HG03457 (cell line): Measurements from ENCODE around the gene COX19.

Experiments used
- ATAC-seq: cut with Tn5 transposase; IDR thresholded peaks from one replicate; pipeline ENCODE4 v1.9.1; 2021; ENCODE audit warnings: moderate number of reproducible peaks; ENCODE audit not compliant: unreplicated experiment

Gene COX19

DNA sequence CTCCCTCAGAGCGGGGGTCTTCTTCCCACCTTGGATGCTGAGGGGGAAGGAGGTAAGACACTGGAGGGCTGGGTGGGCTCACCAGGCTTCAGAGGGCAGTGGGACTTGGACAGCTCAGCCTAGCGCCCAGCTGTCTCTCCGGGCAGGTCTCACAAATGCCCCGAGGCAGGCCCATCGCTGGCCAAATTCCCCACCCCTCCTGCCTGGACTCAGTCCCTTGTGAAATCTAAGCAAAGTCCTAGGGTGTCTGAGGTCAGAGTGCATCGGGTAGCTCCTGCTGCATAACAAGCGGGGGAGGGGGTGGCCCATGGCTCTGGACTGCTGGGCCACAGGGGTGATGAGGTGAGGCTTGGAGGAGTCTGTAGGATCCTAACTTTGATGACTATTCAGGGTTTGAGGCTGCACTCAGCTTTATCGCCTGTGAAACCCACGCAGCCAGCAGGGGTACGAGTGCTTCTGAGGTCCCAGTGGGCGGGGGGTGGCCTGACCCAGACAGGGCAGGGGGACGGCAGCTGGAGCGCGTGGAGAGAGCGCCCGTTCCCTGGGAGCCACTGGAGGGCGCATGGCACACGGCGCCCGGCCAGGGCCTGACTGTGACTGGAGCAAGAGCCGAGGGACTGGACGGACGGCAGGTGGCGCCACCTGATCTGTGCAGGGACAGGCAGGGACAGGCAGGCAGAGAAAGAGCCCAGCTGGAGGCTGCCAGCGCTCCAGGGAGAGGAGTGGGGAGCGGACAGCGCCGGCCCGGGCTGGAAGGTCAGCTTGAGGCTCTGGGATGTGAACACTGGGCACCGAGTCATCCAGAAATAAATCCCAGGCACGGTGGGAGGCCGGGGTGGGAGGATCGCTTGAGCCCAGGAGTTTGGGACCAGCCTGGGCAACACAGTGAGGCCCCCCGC, 17.6 kb upstream of the COX19 start:
- peak; percentile 70 for ATAC-seq

DNA sequence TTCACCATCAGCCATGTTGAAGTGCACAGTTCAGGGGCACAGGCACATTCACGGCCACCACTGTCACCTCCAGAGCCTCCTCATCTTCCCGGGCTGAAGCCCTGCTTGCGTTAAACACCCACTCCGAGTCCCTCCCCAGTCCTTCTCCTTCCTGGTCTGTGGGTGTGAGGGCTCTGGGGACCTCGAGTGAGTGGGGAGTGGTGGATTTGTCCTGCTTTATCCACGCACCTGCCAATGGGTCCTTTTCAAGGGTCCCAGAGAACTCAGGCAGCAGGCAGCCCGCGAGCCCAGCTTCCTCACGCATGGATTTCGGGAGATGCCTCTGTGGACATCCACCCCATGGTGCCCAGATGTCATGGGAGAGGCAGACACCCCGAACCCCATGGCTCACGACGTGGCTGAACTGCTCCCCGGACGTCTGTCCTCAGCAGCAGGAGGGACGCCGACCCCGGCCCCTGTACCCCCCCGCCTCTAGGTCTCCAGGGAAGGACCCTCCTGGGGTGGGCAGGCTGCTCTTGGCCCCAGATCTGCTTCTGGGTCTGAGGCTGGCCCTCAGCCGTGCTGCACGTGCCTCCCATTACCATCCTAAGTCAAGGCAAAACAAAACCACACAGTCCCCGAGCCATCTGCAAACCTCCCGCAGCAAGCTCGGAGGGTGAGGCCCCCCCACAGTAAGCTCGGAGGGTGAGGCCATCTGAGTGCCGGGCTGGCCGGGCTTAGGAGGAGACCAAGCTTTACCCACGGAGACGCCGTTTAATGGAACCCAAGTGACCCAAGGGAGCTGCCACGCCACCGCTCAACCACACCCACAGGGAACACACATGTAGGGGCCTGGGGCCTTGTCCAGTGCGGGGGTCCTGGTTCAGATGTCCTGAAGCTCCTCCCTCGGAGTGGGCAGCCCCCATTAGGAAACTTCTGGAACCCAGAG, 16.6 kb upstream of the COX19 start:
- ATAC-seq: no peak

DNA sequence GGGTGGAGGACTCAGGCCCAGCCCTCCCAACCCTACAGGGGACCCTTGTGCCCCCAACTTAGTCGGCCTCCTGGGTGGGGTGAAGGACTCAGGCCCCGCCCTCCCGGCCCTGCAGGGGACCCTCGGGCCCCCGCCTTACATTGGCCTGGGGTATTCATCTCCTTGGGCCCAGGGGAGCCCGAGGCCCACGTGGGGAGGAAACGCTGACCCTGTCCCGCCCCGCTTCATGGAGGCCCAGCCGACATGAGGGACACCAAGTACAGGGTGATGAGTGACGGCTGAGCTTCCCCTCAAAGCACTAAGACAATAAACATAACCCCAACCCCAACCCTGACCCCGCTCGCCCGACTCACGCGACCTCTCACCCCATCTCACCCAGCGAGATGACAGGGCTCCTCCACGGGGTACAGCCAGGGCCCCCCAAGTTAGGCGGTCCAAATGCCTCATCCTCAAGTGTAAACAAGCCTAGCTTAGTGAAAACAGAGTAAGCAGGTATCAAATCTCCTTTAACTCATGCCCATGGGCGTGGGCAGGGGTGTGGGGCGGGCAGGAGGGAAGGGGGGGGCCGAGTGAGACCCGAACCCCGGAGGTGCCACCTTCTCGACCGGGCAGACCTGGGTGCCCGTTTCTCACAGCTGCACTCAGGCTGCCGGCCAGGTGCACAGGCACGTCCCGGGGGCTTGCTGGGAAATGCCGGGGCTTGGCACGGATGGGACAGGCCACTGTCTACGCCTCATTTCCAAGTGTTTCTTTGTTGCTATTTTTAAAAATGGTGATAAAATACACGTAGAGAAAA, 15.8 kb upstream of the COX19 start:
- no peak for ATAC-seq

DNA sequence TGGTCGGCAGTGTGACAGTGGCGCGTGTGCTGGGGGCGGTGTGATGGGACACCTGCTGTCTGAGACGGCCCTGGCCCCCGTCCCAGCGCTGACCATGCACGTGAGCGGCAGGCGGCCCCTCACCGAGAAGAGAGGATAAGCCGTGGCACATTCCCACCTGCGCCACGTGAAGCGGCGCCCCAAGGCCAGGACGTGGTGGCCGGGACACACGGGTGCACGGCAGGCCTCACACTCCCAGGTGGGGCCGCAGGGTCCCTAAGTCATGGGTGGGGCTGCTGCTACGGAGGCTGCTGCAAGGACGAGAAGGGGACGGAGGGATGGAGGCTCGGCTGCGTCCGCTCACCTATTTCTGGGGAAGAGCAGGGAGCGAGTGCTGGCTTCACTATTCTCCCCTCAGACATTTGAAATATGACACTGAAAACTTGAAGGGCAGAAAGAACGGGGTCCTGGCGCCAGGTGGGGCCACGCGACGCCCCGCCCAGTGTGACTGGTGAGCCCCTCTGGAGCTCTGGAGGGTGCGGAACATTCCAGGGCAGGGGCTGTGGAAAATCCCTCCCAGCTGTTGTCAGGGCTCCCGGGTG, 15.1 kb upstream of the COX19 start:
- no peak for ATAC-seq

DNA sequence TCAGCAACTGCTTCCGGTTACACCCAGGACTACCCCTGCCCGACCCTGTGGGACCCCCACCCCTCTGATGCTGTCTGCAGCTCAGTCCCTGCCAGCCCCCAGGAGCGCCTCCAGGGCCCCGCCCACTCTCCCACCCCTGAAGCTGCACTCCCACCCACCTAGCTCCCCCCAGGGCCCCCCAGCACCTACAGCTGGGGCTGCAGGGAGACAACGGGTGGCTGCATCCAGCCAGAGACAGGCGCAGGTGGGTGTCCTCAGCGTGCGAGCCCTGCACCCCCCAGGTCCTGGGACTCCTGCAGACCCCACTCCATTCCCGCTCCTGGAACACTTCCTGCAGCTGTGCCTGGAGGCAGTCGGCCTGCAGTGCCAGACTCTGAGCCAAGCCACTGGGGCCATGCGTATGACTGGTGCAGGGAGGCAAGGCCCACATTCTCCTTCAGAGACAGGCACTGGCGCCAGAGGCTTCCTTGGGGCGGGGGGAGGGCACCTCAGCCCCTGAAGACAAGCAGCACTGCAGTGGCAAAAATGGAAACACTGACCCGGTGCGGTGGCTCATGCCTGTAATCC, 13.7 kb upstream of the COX19 start:
- no peak for ATAC-seq

DNA sequence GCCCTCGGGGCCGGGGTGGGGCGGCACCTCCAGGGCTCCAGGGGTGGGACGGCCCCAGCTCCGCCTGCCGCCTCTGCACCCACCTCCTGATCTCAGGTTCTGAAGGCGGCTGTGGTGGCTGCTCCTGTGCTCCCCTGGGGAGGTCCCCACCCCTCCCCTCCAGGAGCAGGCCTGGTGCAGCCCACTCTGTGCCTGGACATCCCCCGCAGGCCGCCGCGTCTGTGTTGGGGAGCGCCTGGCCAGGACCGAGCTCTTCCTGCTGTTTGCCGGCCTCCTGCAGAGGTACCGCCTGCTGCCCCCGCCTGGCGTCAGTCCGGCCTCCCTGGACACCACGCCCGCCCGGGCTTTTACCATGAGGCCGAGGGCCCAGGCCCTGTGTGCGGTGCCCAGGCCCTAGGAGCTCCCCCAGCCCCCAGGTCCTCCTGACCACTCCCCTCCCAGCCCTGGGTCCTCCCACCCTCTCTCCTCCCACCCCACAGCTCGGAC, 13.1 kb upstream of the COX19 start:
- ATAC-seq: no peak

DNA sequence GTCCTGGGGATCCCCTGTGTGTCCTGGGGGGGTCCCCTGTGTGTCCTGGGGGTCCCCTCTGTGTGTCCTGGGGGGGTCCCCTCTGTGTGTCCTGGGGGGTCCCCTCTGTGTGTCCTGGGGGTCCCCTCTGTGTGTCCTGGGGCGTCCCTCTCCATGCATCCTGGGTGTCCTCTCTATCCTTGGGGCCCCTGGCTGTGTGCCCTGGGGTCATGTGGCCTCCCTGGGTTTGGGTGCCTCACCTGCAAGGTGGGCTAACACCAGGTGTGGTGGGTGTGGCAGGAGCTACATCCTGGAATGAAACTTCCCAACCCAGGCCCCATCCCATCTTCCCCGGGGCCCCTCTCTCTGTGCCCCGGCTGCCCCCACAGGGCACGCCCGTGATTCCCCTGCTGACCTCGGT, 12.6 kb upstream of the COX19 start:
- no peak for ATAC-seq

DNA sequence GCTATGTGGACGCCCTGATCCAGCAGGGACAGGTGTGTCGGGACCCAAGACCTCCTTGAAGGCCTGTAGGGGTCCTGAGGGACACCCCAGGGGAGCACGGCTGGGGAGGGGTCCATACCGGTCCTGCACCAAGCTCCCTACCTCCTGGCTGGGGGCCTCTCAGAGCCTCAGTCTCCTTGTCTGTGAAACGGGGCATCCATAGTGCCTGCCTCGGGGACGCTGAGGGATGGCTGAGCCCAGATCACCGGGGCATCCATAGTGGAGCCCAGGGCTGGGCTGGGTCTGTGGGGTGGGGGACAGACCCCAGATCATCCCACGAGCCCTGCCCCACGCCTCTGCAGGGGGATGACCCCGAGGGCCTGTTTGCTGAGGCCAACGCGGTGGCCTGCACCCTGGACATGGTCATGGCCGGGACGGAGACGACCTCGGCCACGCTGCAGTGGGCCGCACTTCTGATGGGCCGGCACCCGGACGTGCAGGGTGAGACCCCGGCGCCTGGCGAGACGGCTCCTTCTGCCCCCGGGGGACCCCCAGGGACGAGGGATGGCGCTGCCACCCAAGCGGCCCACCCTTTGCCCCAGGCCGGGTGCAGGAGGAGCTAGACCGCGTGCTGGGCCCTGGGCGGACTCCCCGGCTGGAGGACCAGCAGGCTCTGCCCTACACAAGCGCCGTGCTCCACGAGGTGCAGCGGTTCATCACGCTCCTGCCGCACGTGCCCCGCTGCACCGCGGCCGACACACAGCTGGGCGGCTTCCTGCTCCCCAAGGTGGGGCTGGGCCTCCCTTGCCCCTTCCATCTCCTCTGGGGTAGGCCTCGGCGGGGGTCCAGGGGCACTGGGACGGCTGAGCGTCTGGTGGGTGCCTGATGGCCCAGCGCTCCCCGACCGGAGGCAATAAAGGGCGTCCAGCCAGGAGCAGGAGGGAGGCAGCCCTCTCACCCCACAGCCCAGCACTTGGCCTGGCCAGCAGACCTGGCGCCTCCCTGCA, 11.7 kb upstream of the COX19 start:
- no peak for ATAC-seq

DNA sequence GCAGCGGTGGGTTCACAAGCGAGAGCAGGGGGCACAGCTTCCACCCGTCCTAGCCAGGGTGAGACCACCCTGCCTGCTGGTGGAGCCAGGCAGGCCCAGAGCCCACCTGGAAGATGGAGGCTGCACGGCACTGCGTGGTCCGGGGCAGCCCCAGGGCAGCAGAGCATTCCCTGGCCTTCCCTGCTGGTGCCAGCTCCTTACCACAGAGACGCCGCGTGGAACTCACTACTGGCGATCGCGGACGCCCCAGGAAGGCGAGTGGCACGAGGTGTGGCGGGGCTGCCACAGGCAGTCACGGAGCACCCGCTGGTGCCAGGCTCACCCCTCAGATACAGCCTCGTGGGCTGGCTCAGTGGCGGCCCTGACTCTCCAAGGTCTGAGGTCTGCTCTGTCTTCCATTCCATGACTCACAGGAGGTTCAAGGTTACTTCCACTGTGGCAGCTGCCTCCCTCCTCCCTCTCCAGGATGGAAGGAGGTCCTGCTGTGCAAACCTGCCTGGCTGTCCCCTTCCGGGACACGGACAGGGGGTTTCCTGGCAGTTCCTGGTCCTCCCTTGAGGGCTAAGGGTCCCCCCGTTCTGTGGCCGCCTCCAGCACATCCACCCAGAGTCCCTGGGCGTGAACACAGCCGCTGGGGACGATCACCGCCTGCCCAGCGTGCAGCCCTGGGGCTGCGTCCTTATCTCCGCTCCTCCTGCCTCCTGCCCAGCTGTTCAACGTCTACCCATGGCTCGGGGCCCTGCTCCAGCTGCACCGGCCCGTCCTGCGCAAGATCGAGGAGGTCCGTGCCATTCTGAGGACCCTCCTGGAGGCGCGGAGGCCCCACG, 10.8 kb upstream of the COX19 start:
- ATAC-seq: no peak

DNA sequence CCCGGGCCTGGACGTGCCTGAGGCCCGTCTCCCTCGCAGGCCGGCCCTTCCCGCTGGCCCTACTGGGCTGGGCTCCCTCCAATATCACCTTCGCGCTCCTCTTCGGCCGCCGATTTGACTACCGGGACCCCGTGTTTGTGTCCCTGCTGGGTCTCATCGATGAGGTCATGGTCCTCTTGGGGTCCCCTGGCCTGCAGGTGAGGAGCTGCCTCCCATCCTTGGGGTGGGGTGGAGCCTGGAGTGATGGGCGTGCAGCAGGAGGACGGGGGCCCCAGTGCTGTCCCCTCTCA, 9.7 kb upstream of the COX19 start:
- no peak for ATAC-seq

DNA sequence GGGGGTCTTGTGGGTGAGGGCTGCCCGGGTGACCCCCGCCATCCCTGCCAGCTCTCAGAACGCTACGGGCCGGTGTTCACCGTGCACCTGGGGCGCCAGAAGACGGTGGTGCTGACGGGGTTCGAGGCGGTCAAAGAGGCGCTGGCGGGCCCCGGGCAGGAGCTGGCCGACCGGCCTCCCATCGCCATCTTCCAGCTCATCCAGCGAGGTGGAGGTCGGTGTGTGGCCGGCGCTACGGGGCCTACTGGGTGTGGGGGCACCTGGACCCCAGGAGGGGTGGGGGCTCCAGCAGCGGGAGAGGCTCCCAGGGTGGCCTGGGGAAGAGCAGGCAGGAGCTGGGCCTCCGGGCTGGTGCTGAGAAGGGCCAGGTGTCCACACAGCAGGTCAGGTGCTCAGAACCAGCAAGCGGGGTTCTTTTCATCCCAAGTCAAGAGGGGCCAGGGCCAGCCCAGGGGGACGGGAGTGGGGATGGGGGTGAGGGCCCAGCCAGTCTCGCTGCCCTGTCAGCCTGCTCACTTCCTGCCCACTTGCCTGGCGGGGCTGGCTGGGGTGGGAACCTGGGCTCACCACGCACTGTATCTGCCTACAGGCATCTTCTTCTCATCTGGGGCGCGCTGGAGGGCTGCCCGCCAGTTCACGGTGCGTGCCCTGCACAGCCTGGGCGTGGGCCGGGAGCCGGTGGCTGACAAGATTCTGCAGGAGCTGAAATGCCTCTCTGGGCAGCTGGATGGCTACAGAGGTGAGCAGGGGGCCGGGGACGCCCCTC, 9.2 kb upstream of the COX19 start:
- ATAC-seq: no peak

DNA sequence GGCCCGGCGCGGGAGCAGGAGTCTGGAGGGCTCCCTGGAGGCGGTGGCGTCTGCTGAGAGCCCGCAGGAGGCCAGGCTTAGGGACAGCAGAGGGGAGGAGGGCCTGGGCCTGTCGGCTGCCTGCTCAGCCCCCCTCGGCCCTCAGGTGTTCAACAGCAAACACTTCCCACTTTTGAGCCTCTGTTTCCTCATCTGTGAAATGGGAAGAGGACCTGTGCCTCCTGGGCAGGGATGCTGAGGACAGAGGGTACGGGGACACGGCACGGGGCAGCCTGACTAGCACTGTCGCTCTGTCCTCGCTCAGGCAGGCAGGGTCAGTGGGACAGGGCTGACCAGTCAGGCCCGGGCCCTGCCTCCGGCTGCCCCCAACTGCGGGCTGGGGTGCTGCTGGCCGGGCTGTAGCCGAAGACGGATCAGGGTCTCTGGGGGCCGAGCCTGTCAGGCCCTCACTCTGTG, 8.3 kb upstream of the COX19 start:
- no peak for ATAC-seq

DNA sequence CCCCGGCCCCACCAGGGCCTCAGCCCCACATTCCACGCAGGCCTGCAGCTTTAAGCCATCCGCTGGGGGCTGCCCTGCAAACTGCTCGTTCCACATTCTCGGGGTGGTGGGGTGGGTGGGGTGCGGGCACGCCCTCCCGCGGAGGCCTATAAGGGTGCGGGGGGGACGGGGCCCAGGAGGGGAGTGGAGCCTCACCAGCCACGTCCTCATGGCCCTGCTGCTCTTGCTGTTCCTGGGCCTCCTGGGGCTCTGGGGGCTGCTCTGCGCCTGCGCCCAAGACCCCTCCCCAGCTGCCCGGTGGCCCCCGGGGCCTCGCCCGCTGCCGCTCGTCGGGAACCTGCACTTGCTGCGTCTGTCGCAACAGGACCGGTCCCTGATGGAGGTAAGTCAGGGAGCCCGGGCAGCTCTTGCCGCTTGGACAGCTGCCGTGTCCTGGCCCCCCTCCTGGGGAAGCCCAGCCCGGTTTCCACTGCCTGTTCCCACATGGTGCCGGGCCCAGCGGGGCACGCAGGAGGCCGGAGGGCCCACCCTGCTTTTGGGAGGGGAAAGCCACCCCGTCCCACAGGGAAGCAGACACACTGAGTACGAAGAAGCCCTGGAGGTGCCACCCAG, 7.8 kb upstream of the COX19 start, which contains the start of gene CYP2W1:
Gene CYP2W1, plus strand, starts transcription at position 178 of the 612 bp plus-strand sequence. Its CDS starts 31 bp downstream, at position 209.
- ATAC-seq: no peak

DNA sequence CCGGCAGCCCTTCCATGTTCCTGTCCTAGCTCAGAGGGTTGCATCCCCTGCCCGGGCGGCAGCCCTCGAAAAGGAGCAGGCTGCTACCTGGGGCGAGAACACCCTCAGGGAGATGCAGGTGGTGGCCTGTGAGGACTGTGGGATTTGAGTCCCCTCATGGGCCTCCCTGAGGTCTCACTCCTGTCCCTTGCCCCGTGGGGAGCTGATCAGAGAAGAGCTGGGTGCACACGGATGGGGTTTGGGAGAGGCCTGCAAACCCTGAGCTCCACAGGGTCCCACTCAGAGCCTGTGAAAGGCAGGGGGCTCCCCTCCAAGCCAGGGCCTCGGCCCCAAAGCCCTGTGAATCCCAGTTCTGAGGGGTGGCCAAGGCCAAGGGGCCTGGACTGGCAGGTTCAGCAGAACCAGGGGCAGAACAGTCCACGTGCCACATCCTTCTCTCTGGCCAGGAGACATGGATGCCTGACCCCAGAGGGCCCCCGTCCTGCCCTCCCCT, 7.2 kb upstream of the COX19 start:
- ATAC-seq: no peak

DNA sequence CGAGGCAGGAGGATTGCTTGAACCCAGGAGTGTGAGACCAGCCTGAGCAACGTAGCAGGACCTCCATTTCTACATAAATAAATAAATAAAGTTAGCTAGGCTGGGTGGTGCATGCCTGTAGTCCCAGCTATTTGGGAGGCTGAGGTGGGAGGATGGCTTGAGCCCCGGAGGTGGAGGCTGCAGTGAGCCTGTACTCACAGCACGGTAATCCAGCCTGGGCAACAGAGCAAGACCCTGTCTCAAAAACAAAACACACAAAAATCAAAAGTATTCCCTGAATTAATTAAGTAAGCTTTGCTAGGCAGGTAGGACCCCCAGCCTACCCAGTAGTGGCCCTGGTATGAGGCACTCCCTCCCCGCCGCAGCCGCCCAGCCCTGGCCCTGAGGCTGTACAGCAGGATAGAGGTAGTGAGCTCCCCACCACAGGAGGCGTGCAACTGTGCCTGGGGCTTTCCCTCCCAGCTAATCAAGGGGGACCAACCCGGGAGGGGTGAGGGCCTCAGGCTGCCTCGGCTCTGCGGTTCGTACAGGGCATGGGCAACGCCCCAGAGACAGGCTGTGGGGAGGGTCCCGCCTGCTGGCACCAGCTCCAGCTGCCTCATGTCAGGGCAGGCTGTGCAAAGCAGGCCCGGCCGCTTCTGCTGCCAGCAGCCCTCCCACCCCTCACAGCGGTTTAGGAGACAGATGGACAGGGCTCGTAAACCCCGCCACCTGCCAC, 6.6 kb upstream of the COX19 start:
- no peak for ATAC-seq

DNA sequence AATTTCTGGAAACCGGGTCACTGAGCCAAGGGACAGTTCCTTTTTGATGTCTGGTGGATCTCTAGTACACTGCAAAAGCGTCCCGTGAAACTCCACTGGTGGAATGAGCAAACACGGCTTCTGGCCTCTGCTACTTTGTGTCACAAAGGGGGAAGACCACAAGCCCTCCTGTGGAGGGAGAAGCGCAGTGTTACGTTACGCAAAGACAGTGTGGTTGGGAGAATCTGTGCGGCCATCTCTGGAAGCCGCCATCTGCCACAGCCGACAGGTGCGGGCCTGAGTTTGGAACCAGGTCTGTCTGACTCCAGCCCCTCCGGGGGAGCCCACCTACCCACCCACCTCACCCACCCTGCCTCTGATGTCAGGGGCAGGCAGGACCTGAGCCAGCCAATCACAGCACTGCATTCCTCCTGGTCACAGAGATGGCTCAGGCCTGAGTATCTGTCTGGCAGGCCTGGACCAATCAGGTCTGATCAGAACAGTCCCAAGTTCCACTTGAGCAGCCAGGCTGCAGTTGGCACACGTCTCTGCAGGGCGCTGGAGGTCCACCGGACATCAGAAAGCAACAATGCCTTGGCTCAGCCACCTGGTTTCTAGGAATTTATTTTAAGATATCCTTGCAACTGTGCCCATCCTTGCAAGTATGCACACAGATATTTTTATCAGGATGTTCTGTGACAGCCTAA, 4.7 kb upstream of the COX19 start:
- ATAC-seq: no peak
